Sigmoid colon (tissue), 7 donors: ENCODE results near the gene DNAAF5. TPM values are rescaled to one million over a fixed set of nuclear protein-coding genes. Genes with fewer than 3 reads are reported as not detected.

ENCODE experiments used
- DNase-seq: peaks from one replicate; pipeline ENCODE4 v3.0.0-alpha.2; 2019
- H3K27ac ChIP-seq, 4 donors: fragments of 200-600 bp; sonication (generic); one replicate each; pipeline ENCODE4 v1.5.1; 2016 to 2019; ENCODE audit warnings: mild to moderate bottlenecking in 1 of 4
- H3K27me3 ChIP-seq, 3 donors: fragments of 200-600 bp; sonication (generic); one replicate each; pipeline ENCODE4 v1.5.1; 2019; ENCODE audit warnings: mild to moderate bottlenecking in 1 of 3
- H3K36me3 ChIP-seq, 4 donors: fragments of 200-600 bp; sonication (generic); one replicate each; pipeline ENCODE4 v1.5.1; 2016 to 2019
- H3K4me1 ChIP-seq, 4 donors: fragments of 200-600 bp; sonication (generic); one replicate each; pipeline ENCODE4 v1.5.1; 2017 to 2019
- H3K4me3 ChIP-seq, 4 donors: fragments of 200-600 bp; sonication (generic); one replicate each; pipeline ENCODE4 v1.5.1; 2017 to 2019; ENCODE audit warnings: mild to moderate bottlenecking in 2 of 4, moderate library complexity in 1 of 4
- H3K9me3 ChIP-seq, 4 donors: fragments of 200-600 bp in 3 of 4; sonication (generic) in 3 of 4; one replicate each; pipeline versions ENCODE4 v1.5.1 to v1.6.1; 2013 to 2019
- EP300 ChIP-seq, 4 donors: sonication (generic); formaldehyde crosslinking; IDR thresholded peaks; one replicate each; pipeline ENCODE4 v1.6.1; 2017; ENCODE audit warnings: antibody characterized with exemption in 4 of 4
- POLR2A ChIP-seq, 2 donors: fragments of 450-650 bp; IDR thresholded peaks; one replicate each; pipeline ENCODE4 v1.6.1; 2016; ENCODE audit warnings: antibody characterized with exemption in 2 of 2, mild to moderate bottlenecking in 2 of 2, moderate library complexity in 2 of 2
- POLR2AphosphoS5 ChIP-seq, 4 donors: sonication (generic); formaldehyde crosslinking; IDR thresholded peaks; one replicate each; pipeline ENCODE4 v1.6.1; 2017; ENCODE audit warnings: antibody characterized with exemption in 4 of 4
- WGBS, 2 donors: extraction: QIAGEN DNeasy Blood & Tissue Kit; methylation state at CpG; one replicate each; pipeline ENCODE4 v1.1.7; 2013; 5-methylcytosine and 5-hydroxymethylcytosine counted together
- intact Hi-C: fragments of 100-400 bp; cut with DNase I; formaldehyde crosslinking; loops from one replicate; pipeline ENCODE4 v1.15.1; 2023
- polyA plus RNA-seq, 3 donors: library from polyadenylated mRNA; stranded (reverse); fragments of 200-250 nt; gene quantifications; one replicate each; pipeline ENCODE4 v1.2.3, GENCODE V29; 2013
- total RNA-seq, 4 donors: library from RNA; depleted of rRNA; stranded (reverse); fragments of >200 nt; gene quantifications; one replicate each; pipeline ENCODE4 v1.1.0, GENCODE V29; 2016
- TF ChIP-seq, protein P1 (sequence below), 4 experiments: fragments of 450-650 bp in 3 of 4; fragments of 200-600 bp in 1 of 4; IDR thresholded peaks; one replicate each; pipeline ENCODE4 v1.5.1; 2016 to 2019; ENCODE audit warnings: antibody characterized with exemption in 4 of 4, mild to moderate bottlenecking in 3 of 4, moderate library complexity in 2 of 4
- donor health status: healthy with polysubstance abuse.
- donor health status: Bipolar disorder and iron deficiency.
- donor health status: healthy.

DNAAF5 gene
- total and polyA plus RNA-seq, 7 donors = 7.8 to 25.4 (median 14.5) TPM

DNA sequence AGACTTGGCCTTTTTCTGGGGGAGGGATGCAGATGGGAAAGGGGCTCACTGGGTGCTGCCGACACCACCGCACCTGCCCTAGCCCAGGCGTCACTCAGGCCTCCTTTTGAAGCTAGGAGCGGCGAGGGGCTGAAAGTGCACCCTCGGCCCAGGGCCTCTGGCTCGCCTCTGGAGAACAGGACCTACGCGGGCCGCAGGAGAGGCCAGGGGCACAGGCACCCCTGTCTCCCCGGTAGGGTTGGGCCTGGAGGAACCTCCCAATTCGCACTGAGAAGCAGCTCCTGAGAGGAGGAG lies 47.1 kb downstream of the DNAAF5 start:
- H3K27ac ChIP-seq = no peak overlapping the region

DNA sequence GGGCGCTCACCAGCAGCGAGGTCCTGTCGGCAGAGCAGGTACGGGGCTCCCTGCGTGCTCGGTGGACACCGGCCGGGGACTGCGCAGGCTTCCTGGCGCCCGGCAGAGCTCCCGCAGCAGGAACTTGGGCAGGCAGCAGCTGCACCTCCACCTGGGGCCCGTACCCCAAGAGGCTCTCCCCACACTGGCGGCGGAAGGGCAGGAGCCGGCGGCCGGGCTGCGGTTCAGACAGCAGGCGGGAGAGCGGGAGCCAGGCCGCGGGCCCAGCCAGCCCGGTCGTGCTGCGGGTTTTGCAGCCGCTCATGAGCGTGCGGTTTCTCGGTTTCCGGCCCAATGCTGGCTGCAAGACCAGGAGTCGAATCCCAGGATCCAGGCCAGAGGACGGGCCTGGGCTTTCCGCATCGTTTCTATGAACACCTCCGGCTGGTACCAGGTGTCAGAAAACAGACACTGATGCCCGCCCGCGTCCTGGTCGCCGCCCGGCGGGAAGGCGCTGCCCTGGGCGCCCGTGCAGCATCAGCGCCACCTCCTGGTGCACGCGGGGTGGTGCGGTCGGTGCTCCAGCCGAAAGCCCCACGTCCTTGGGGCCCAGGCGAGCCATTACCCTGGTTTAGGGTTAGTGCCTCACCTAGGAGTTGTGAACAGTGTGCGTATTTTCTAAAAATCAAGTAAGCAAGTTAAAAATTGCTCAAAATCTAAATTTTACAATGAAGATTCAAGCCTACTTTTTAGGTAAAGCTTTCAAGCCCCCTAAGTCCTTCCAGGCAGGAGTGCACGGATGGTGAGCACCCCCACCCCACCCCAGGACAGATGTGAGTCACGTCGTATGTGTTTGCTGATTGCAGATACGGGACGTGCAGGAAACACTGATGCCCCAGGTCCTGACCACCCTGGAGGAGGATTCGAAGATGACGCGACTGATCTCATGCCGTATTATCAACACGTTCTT lies 47.9 kb downstream of the DNAAF5 start:
- Histone ChIP-seq H3K4me3 (no peak overlapping the region), H3K27me3 (no peaks in the 10 kb centered on the region), H3K36me3 (peaks cover 0 to 45% (median 7%) of the 10 kb centered on the region in 4 donors), H3K27ac (no peak overlapping the region), H3K9me3 (no peaks in the 10 kb centered on the region), H3K4me1 (peaks cover 4 to 40% (median 38%) of the 10 kb centered on the region in 4 donors)
- intact Hi-C loops = loop anchor here (1.0 kb wide), 1 partner anchor 452 kb away; no protein-coding TSS in a partner anchor
- no peak for TF ChIP-seq EP300 (IDR thresholded peaks at IDR 0.05)
- TF ChIP-seq, protein P1, sequence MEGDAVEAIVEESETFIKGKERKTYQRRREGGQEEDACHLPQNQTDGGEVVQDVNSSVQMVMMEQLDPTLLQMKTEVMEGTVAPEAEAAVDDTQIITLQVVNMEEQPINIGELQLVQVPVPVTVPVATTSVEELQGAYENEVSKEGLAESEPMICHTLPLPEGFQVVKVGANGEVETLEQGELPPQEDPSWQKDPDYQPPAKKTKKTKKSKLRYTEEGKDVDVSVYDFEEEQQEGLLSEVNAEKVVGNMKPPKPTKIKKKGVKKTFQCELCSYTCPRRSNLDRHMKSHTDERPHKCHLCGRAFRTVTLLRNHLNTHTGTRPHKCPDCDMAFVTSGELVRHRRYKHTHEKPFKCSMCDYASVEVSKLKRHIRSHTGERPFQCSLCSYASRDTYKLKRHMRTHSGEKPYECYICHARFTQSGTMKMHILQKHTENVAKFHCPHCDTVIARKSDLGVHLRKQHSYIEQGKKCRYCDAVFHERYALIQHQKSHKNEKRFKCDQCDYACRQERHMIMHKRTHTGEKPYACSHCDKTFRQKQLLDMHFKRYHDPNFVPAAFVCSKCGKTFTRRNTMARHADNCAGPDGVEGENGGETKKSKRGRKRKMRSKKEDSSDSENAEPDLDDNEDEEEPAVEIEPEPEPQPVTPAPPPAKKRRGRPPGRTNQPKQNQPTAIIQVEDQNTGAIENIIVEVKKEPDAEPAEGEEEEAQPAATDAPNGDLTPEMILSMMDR (IDR thresholded peaks at IDR 0.05) = peak; percentile 87 to 98 (median 91)
- WGBS, 2 donors = 67 to 70% methylated on average over 65 of the region's 65 CpGs
- no peak for DNase-seq

More for the DNA sequence above, 47.1 kb downstream of the DNAAF5 start:
- WGBS, 2 donors = 96 to 97% methylated on average over 12 of the region's 12 CpGs
- no peaks in the 10 kb centered on the region for H3K27me3 ChIP-seq
- H3K4me1 ChIP-seq = peaks cover 4 to 37% (median 30%) of the 10 kb centered on the region in 4 donors
- no peak overlapping the region for H3K4me3 ChIP-seq
- intact Hi-C loops = loop anchor here (1.0 kb wide), 1 partner anchor 109 kb away; no protein-coding TSS in a partner anchor
- no peaks in the 10 kb centered on the region for H3K9me3 ChIP-seq
- TF ChIP-seq EP300 (IDR thresholded peaks at IDR 0.05) = no peak
- no peak for DNase-seq
- peaks cover 0 to 43% (median 7%) of the 10 kb centered on the region in 4 donors for H3K36me3 ChIP-seq

DNA sequence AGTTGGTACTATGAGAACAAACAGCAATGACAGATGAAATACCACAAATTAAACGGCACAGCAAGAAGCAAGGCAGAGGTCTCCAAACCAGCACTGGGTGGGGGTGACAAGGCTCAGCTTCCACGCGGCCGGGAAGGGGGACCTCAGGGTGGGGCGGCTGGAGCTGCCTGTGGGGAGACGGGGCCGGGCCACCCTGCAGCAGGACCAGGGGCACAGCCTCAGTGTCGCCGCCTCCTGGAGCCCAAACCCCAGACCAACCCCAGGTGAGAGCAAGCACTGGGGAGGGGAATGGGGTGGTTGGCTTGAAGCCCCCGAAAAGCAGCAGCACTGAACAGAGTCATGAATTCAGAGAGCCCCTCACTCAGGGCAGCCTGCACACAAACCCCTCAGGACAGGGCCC lies 49.9 kb downstream of the DNAAF5 start:
- no peak for TF ChIP-seq POLR2AphosphoS5 (IDR thresholded peaks at IDR 0.05)
- no peak for TF ChIP-seq POLR2A (IDR thresholded peaks at IDR 0.05)
- no peak for TF ChIP-seq EP300 (IDR thresholded peaks at IDR 0.05)
- TF ChIP-seq, protein P1 (IDR thresholded peaks at IDR 0.05) = no peak
- H3K27ac ChIP-seq = no peak overlapping the region
- peaks cover 0 to 37% (median 34%) of the 10 kb centered on the region in 4 donors for H3K4me1 ChIP-seq
- intact Hi-C loops = no loop called here
- H3K4me3 ChIP-seq = no peak overlapping the region
- 94% methylated on average over 10 of the region's 10 CpGs for WGBS, 2 donors
- H3K36me3 ChIP-seq = peaks cover 0 to 49% (median 8%) of the 10 kb centered on the region in 4 donors
- no peaks in the 10 kb centered on the region for H3K27me3 ChIP-seq
- no peaks in the 10 kb centered on the region for H3K9me3 ChIP-seq
- DNase-seq = no peak

DNA sequence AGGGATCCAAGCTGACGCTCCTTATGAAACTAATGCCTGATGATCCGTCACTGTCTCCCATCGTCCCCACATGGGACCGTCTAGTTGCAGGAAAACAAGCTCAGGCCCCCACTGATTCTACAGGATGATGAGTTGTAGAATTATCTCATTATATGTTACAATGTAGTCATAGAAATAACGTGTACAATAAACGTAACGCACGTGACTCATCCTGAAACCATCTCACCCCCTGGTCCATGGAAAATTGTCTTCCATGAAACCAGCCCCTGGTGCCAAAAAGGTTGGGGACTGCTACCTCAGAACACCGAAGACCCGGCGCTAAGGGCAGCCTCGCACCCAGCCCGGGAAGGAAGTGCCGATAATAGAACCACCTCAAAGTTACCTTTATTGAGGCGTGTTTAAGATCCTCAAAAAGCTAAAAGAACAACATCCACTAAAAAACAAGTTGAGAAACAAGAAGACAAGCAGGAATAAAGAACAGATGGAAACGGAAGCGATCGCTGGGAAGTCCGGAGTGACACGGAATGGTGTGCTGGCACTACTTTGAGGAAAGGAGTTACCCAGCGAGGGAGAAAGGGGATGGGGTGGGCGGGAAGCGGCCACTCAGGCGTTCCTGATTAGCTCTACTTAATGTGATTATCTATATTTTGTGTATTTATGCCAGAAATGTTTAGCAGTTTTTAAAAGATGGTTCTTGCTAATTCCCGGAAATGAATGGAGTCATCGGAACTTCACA lies 50.7 kb downstream of the DNAAF5 start:
- no peak for DNase-seq
- Histone ChIP-seq H3K36me3 (peaks cover 0 to 49% (median 8%) of the 10 kb centered on the region in 4 donors), H3K27me3 (no peaks in the 10 kb centered on the region), H3K9me3 (no peaks in the 10 kb centered on the region), H3K27ac (no peak overlapping the region), H3K4me3 (no peak overlapping the region), H3K4me1 (peaks cover 0 to 36% (median 34%) of the 10 kb centered on the region in 4 donors)
- 90 to 94% methylated on average over 26 of the region's 26 CpGs for WGBS, 2 donors
- TF ChIP-seq, protein P1 (IDR thresholded peaks at IDR 0.05) = no peak
- TF ChIP-seq EP300 (IDR thresholded peaks at IDR 0.05) = no peak
- TF ChIP-seq POLR2A (IDR thresholded peaks at IDR 0.05) = no peak
- no peak for TF ChIP-seq POLR2AphosphoS5 (IDR thresholded peaks at IDR 0.05)
- intact Hi-C loops = no loop called here

DNA sequence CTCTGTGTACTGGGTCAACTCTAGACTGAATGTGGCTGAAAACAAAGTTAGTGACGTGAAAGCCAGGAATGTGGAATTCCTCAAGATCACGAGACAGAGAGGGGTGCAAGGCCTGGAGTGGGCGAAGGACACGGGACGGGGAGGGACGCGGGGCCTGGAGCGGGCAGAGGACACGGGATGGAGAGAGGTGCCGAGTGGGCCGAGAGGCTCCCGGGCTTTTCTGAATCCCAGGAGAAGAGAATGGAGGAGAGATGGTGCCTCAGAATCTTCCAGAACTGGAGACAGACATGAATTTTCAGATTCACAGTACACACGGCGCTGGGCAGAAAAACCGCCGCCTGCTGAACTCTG lies 51.2 kb downstream of the DNAAF5 start:
- intact Hi-C loops = no loop called here
- Histone ChIP-seq H3K27ac (no peak overlapping the region), H3K9me3 (no peaks in the 10 kb centered on the region), H3K36me3 (peaks cover 0 to 50% (median 8%) of the 10 kb centered on the region in 4 donors), H3K4me1 (peaks cover 0 to 31% (median 29%) of the 10 kb centered on the region in 4 donors), H3K27me3 (no peaks in the 10 kb centered on the region), H3K4me3 (no peak overlapping the region)
- WGBS, 2 donors = 88 to 96% methylated on average over 16 of the region's 16 CpGs
- TF ChIP-seq EP300 (IDR thresholded peaks at IDR 0.05) = no peak
- TF ChIP-seq POLR2A (IDR thresholded peaks at IDR 0.05) = no peak
- no peak for DNase-seq
